HG02852 (cell line): ENCODE measurements around the gene UBAC1.
"Not testable (repeated sequence)": the region's sequence is repeated elsewhere in the genome, so short reads cannot be mapped to it uniquely, and the experiment has no call there.

ENCODE experiments used
- ATAC-seq: cut with Tn5 transposase; IDR thresholded peaks from one replicate; pipeline ENCODE4 v1.9.1; 2021; ENCODE audit warnings: mild to moderate bottlenecking, moderate library complexity; ENCODE audit not compliant: unreplicated experiment

UBAC1 gene

DNA sequence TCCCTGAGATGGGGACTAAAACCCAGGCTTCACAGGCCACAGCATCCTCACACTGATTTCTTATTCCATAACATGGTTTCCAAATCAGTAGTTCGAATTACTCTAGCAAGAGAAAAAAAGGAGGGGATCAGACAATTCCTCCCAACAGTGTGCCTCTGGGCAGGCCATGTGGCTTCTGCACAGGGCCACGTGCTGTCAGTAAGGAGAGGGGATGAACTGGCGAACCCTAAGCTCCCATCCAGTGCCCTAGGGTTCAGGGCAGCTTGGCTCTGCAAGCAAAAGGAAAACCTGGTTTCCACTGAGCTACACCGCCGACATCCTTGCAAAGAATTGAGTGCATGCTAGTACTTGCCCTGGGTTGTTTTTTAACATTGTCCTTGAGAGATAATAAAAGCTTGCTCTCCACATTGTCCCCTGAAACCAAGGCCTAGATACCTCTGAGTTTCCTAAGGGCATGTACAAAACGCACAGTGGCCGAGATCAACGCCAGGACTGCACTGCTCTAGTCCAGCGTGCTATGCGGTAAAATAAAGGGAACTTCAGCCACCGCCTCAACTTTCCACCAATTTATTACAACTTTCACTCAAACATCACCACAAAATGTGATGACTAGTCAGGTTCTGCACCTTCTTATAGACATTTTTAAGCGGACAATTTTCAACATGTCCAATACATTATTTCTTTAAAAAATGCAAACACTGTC, 58.4 kb downstream of the UBAC1 start:
- ATAC-seq = no peak

DNA sequence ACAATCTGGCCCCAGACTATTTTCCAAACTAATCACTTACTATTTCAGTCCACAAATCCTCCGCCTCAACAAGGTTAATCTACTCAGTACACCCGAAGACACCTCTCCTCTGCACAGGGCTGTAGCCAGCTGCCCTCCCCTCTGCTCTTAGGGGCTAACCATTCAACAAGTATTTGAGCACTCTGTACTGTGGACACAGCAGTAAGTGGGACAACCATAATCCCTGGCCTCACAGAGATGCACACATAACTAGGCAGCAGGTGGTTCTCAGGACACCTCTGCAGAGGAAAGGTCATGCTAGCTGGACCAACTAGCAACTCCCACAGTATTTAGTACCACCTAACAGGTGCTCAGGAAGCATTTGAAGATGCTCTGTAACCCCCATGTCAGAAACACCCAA, 59.3 kb downstream of the UBAC1 start:
- no peak for ATAC-seq

GRCh38 chr9:135901031-135901758, 60.0 kb downstream of the UBAC1 start:
- no peak for ATAC-seq

DNA sequence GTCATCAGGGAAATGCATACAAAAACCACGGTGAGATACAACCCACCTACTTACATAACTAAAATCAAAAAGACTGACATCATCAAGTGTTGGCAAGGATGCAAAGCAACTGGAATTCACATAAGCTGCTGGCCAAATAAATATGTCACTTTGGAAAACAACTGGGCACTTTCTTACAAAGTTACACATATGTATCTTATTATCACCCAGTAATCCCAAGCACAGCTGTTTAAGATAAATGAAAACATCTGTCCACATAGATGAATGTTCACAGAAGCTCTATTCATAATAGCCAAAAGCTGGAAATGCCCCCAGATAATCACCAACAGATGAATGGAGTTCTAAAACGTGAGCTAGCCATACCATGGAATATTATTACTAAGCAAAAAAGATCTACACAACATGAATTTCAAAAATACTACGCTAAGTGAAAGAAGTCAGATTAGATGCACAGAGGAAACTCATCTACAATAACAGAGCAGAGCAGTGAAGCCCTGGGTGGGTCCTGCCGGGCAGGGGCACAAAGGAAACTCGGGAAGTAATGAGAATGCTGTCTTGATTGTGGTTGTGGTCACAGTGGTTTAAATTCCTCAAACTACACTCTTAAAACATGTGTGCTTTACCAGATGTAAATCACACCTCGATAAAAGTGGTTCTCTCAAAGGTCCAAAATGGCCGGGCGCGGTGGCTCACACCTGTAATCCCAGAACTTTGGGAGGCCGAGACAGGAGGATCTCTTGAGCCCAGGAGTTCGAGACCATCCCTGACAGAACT, 62.4 kb downstream of the UBAC1 start:
- no peak for ATAC-seq

- ATAC-seq = no peak
Measured at GRCh38 chr9:135896626-135897025, 64.5 kb downstream of the UBAC1 start.

DNA sequence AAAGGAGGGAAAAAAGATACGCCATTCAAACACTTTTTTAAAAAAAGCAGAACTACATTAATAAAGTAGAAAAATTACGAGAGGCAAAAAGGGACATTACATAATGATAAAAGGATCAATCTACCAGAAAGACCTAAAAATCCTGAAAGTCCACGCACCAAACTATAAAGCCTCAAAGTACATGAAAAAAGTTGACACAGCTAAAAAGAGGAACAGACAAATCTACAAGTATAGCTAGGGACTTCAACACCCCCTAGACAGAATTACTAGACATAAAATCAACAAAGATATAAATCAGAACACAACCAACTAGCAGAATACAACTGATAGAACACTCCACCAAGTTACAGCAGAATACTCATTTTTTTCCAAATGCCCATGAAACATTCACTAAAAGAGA, 65.0 kb downstream of the UBAC1 start:
- no peak for ATAC-seq

- ATAC-seq = no peak
Measured at GRCh38 chr9:135895202-135895848, 65.8 kb downstream of the UBAC1 start.

DNA sequence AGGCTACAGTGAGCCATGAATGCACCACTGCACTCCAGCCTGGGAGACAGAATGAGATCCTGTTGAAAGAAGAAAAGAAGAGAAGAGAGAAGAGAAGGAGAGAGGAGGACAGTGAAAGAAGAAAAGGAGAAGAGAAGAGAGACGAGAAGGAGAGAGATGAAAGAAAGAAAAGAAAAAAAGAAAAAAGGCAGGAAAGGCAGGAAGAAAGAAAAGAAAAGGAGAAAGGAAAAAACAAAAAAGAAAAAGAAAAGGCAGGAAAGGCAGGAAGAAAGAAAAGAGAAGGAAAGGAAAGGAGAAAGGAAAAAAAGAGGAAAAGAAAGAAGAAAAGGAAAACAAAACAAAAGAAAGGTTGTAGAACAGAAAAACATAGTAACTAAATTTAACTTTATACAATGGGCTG, 68.1 kb downstream of the UBAC1 start:
- no peak for ATAC-seq

DNA sequence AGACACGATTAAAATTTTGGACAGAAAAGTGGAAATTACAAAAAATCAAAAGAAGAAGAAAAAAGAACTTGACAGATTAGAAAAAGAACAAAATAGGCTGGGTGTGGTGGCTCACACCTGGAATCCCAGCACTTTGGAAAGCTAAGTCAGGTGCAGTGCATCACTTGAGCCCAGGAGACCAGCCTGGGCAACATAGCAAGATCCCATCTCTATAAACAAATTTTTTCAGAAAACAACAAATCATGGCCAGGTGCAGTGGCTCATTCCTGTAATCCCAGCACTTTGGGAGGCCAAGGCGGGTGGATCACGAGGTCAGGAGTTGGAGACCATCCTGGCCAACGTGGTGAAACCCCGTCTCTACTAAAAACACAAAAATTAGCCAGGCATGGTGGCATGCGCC, 68.8 kb downstream of the UBAC1 start:
- not testable (repeated sequence) for ATAC-seq

- no peak for ATAC-seq
Measured at GRCh38 chr9:135891027-135891631, 70.0 kb downstream of the UBAC1 start.

- no peak for ATAC-seq
Measured at GRCh38 chr9:135890190-135891026, 70.8 kb downstream of the UBAC1 start.

GRCh38 chr9:135889564-135890189, 71.5 kb downstream of the UBAC1 start:
- ATAC-seq = no peak

GRCh38 chr9:135888766-135889394, 72.3 kb downstream of the UBAC1 start:
- no peak for ATAC-seq

- ATAC-seq = no peak
Measured at GRCh38 chr9:135888126-135888765, 72.9 kb downstream of the UBAC1 start.

DNA sequence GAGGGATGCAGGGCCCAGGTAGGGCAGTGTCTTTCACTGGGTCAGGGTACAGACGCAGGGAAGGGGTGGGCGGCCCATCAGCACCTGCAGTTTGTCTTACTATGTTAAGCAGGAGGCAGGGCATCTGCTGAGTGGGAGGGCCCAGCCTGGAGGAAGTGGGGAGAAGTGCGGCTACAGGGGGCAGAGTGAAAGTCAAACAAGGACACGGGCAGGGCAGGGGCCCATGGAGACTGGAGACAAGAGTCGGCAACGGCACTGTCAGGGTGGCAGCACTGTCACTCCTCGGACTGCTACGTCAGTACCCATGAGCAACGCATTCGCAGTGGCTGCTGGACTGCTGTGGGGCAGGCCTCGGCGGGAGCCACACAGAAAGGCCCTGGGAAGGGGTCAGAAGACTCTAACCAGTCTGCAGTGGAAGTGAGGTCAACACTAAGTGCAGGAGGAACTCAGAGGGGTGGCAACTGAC, 73.6 kb downstream of the UBAC1 start:
- ATAC-seq = peak; percentile 56

DNA sequence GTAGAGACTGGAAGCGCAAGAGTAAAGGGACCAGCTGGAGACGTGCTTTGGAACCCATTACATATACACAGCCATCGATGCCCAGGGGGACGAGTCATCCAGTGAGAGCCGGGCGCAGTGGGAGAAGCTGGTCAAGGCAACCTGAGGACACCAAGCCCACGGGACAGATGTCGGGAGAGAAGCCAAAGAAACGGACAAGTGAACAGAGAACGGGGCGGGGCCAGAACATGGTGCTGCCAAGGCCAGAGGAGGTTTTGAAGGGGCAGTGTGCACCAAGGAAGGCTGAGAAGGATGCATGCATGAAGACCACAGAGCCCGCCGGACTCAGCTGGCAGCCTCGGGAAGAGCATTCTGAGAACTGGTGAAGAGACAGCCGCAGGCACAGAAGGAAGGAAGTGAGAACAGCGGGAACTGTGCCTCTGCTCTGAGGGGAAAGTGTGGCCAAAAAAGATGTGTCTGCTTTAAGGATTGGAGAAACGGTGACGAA, 74.1 kb downstream of the UBAC1 start:
- peak; percentile 15 for ATAC-seq

GRCh38 chr9:135886147-135886981, 74.8 kb downstream of the UBAC1 start:
- ATAC-seq = no peak
